CD14-positive monocyte (primary cell): ENCODE results near the gene IVNS1ABP. TPM values are rescaled to one million over a fixed set of nuclear protein-coding genes. Genes with fewer than 3 reads are reported as not detected.

Experiments used
- DNase-seq, 3 donors: peaks; one replicate each; pipeline ENCODE4 v3.0.0-alpha.2; 2011 to 2022
- H2AFZ ChIP-seq: 2 replicates; pipeline ENCODE4 v1.6.0; 2012; ENCODE audit warnings: mild to moderate bottlenecking, low read depth, low read length, inconsistent platforms; ENCODE audit not compliant: insufficient read depth, poor library complexity, severe bottlenecking
- H3K27ac ChIP-seq, 2 donors: 1 replicate in 1 of 2; 2 replicates in 1 of 2; pipeline ENCODE4 v1.5.1; 2012 to 2013; ENCODE audit warnings: low read length in 2 of 2, control low read depth in 1 of 2, inconsistent platforms in 1 of 2, low read depth in 1 of 2, mild to moderate bottlenecking in 1 of 2
- H3K27me3 ChIP-seq, 2 donors: one replicate each; pipeline versions ENCODE4 v1.6.0 to v1.6.1; 2011 to 2013; ENCODE audit warnings: low read length in 2 of 2; ENCODE audit not compliant: control insufficient read depth in 2 of 2, insufficient read depth in 2 of 2
- H3K36me3 ChIP-seq, 2 donors: replicated peaks in 1 of 2; 1 replicate in 1 of 2; 2 replicates in 1 of 2; pipeline versions ENCODE4 v1.5.1 to v1.6.1; 2012 to 2013; ENCODE audit warnings: low read length in 2 of 2, control low read depth in 1 of 2, inconsistent platforms in 1 of 2, mild to moderate bottlenecking in 1 of 2; ENCODE audit not compliant: insufficient read depth in 2 of 2, control insufficient read depth in 1 of 2
- H3K4me1 ChIP-seq, 2 donors: 1 replicate in 1 of 2; 2 replicates in 1 of 2; pipeline versions ENCODE4 v1.5.1 to v1.6.1; 2012 to 2013; ENCODE audit warnings: low read length in 2 of 2, control low read depth in 1 of 2, inconsistent platforms in 1 of 2, mild to moderate bottlenecking in 1 of 2, moderate library complexity in 1 of 2; ENCODE audit not compliant: insufficient read depth in 2 of 2, control insufficient read depth in 1 of 2
- H3K4me2 ChIP-seq: replicated peaks from 2 replicates; pipeline ENCODE3; 2012; ENCODE audit warnings: low read length, moderate library complexity, mild to moderate bottlenecking; ENCODE audit not compliant: poor library complexity, severe bottlenecking; ENCODE audit errors: extremely low read depth
- H3K4me3 ChIP-seq, 3 experiments: fragments of 200-600 bp in 1 of 3; sonication (generic) in 1 of 3; replicated peaks in 1 of 3; 1 replicate in 2 of 3; 2 replicates in 1 of 3; pipeline ENCODE4 v1.5.1; 2011 to 2013; ENCODE audit warnings: low read length in 3 of 3, mild to moderate bottlenecking in 3 of 3, control low read depth in 2 of 3, low read depth in 2 of 3, inconsistent platforms in 1 of 3, moderate library complexity in 1 of 3
- H3K79me2 ChIP-seq: 2 replicates; pipeline ENCODE4 v1.6.0; 2012; ENCODE audit warnings: mild to moderate bottlenecking, control low read depth, inconsistent platforms, low read length, moderate library complexity; ENCODE audit not compliant: insufficient read depth
- H3K9ac ChIP-seq: 2 replicates; pipeline ENCODE4 v1.6.0; 2017; ENCODE audit warnings: low read length, mild to moderate bottlenecking; ENCODE audit not compliant: insufficient read depth, poor library complexity, severe bottlenecking
- H3K9me3 ChIP-seq, 2 donors: replicated peaks in 1 of 2; 1 replicate in 1 of 2; 2 replicates in 1 of 2; pipeline versions ENCODE4 v1.5.1 to v1.6.1; 2012 to 2013; ENCODE audit warnings: low read length in 2 of 2, control low read depth in 1 of 2; ENCODE audit not compliant: control insufficient read depth in 1 of 2, insufficient read depth in 1 of 2
- H4K20me1 ChIP-seq: 2 replicates; pipeline ENCODE4 v1.6.0; 2012; ENCODE audit warnings: mild to moderate bottlenecking, low read length, control low read depth, moderate library complexity; ENCODE audit not compliant: insufficient read depth
- H3K27ac Mint-ChIP-seq, 7 donors: one replicate each; pipeline ENCODE4 v1.8.0; 2020; ENCODE audit warnings: mild to moderate bottlenecking in 7 of 7, mixed read lengths in 7 of 7, moderate library complexity in 6 of 7, inconsistent platforms in 2 of 7
- H3K27me3 Mint-ChIP-seq, 3 donors: one replicate each; pipeline ENCODE4 v1.8.0; 2021 to 2022; ENCODE audit warnings: low read depth in 3 of 3, mild to moderate bottlenecking in 3 of 3, mixed read lengths in 3 of 3, moderate library complexity in 3 of 3, inconsistent platforms in 1 of 3
- H3K36me3 Mint-ChIP-seq, 2 donors: one replicate each; pipeline ENCODE4 v1.8.0; 2020; ENCODE audit warnings: mixed read lengths in 2 of 2, inconsistent platforms in 1 of 2, mild to moderate bottlenecking in 1 of 2
- H3K4me1 Mint-ChIP-seq: one replicate; pipeline ENCODE4 v1.8.0; 2020; ENCODE audit warnings: mild to moderate bottlenecking, mixed read lengths
- H3K4me3 Mint-ChIP-seq, 2 donors: one replicate each; pipeline ENCODE4 v1.8.0; 2020; ENCODE audit warnings: mild to moderate bottlenecking in 2 of 2, mixed read lengths in 2 of 2, moderate library complexity in 1 of 2
- H3K9me3 Mint-ChIP-seq, 7 donors: one replicate each; pipeline ENCODE4 v1.8.0; 2020 to 2022; ENCODE audit warnings: mixed read lengths in 7 of 7, mild to moderate bottlenecking in 6 of 7, moderate library complexity in 6 of 7, inconsistent platforms in 2 of 7
- WGBS: methylation state at CpG from one replicate; pipeline ENCODE4 v1.1.5; 2013; ENCODE audit warnings: missing lambda C conversion rate; ENCODE audit not compliant: insufficient coverage; 5-methylcytosine and 5-hydroxymethylcytosine counted together
- intact Hi-C, 2 donors: fragments of 100-400 bp; cut with micrococcal nuclease; formaldehyde crosslinking; loops; one replicate each; pipeline versions ENCODE4 v1.15.0 to v1.15.1; 2023
- polyA plus RNA-seq, 3 donors: library from polyadenylated mRNA; depleted of rRNA in 1 of 3; unstranded in 2 of 3; stranded (reverse) in 1 of 3; fragments of 300-500 nt in 2 of 3; fragments of >200 nt in 1 of 3; fragmentation: Illumina TruSeq in 2 of 3; gene quantifications; 1 replicate in 2 of 3; 2 replicates in 1 of 3; pipeline ENCODE4 v1.2.3, GENCODE V29; 2012 to 2021
- TF ChIP-seq, protein P1 (sequence below): fragments of 200-600 bp; IDR thresholded peaks from one replicate; pipeline ENCODE4 v1.8.0; 2022; ENCODE audit warnings: antibody characterized with exemption, mild to moderate bottlenecking

IVNS1ABP gene
- polyA plus RNA-seq, 3 donors, result 50.9 to 97.7 (median 69.2) TPM

DNA sequence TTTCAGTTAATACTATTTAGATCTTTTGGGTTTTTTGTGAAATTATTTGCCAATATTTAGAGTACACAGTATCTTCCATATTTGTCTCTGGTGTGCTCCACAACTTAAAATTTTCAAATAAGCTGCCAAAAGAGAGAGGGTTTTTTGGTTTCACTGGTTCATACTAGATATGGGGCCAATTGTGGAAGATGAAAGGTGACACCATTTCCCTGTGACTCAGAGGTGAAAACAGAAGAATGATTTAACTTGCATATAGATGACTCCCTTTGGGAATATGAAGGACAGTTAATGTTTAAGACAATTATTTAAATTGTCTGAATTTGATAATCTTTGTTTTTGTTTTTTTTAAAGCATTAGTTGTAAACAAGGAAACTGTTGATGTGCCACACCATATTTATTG is 37.5 kb downstream of the IVNS1ABP start:
- Mint-ChIP-seq H3K4me3 (no peak overlapping the region), H3K4me1 (peaks cover 8% of the 10 kb centered on the region), H3K9me3 (peaks cover 0 to 7% (median 2%) of the 10 kb centered on the region in 7 donors), H3K27ac (no peak overlapping the region), H3K36me3 (peaks cover 5 to 7% of the 10 kb centered on the region in 2 donors), H3K27me3 (no peaks in the 10 kb centered on the region)
- TF ChIP-seq, protein P1, sequence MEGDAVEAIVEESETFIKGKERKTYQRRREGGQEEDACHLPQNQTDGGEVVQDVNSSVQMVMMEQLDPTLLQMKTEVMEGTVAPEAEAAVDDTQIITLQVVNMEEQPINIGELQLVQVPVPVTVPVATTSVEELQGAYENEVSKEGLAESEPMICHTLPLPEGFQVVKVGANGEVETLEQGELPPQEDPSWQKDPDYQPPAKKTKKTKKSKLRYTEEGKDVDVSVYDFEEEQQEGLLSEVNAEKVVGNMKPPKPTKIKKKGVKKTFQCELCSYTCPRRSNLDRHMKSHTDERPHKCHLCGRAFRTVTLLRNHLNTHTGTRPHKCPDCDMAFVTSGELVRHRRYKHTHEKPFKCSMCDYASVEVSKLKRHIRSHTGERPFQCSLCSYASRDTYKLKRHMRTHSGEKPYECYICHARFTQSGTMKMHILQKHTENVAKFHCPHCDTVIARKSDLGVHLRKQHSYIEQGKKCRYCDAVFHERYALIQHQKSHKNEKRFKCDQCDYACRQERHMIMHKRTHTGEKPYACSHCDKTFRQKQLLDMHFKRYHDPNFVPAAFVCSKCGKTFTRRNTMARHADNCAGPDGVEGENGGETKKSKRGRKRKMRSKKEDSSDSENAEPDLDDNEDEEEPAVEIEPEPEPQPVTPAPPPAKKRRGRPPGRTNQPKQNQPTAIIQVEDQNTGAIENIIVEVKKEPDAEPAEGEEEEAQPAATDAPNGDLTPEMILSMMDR, result no peak
- H3K27ac ChIP-seq, result no peak overlapping the region
- no peaks in the 10 kb centered on the region for H3K79me2 ChIP-seq
- no peaks in the 10 kb centered on the region for H3K4me1 ChIP-seq
- no peak overlapping the region for H3K4me2 ChIP-seq
- H3K4me3 ChIP-seq, result no peak overlapping the region
- intact Hi-C loops, result no loop called here
- H3K27me3 ChIP-seq, result no peaks in the 10 kb centered on the region
- peaks cover 0 to 4% of the 10 kb centered on the region in 2 donors for H3K9me3 ChIP-seq
- no peaks in the 10 kb centered on the region for H4K20me1 ChIP-seq
- no peak for DNase-seq
- H3K36me3 ChIP-seq, result no peaks in the 10 kb centered on the region
- H3K9ac ChIP-seq, result no peak overlapping the region
- H2AFZ ChIP-seq, result no peak overlapping the region

DNA sequence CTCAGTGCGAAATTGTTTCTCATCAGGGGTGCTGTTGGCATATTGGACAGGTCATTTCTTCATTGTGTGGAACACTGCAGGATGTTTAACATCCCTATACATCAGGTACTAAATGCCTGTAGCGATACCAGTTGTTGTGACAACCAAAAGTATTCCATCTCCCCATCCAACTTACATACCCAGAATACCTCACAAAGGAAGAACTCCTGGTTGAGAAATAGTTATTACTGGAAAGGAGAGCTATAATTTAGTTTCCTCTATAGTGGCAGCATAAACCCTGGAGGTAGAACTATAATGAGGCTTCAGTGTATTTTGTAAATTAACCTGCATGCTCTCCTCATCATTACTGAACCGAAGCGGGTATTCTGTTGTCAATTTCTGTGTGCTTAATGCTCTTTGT is 45.1 kb downstream of the IVNS1ABP start:
- Histone ChIP-seq H4K20me1 (no peaks in the 10 kb centered on the region), H3K9me3 (no peaks in the 10 kb centered on the region), H2AFZ (no peak overlapping the region), H3K4me3 (no peak overlapping the region), H3K27me3 (no peaks in the 10 kb centered on the region), H3K4me2 (no peak overlapping the region), H3K4me1 (no peaks in the 10 kb centered on the region), H3K36me3 (no peaks in the 10 kb centered on the region), H3K79me2 (no peaks in the 10 kb centered on the region), H3K27ac (no peak overlapping the region), H3K9ac (no peak overlapping the region)
- Mint-ChIP-seq H3K36me3 (no peaks in the 10 kb centered on the region), H3K27me3 (no peaks in the 10 kb centered on the region), H3K27ac (no peak overlapping the region), H3K4me1 (peaks cover 1% of the 10 kb centered on the region), H3K9me3 (peaks cover 0 to 3% (median 0%) of the 10 kb centered on the region in 7 donors), H3K4me3 (no peak overlapping the region)
- no peak for DNase-seq
- TF ChIP-seq, protein P1, result no peak
- no CpG with 5 or more reads among the region's 4 CpGs for WGBS
- intact Hi-C loops, result no loop called here
